ENCODE results near the gene C22orf15.

The C22orf15 gene

DNA sequence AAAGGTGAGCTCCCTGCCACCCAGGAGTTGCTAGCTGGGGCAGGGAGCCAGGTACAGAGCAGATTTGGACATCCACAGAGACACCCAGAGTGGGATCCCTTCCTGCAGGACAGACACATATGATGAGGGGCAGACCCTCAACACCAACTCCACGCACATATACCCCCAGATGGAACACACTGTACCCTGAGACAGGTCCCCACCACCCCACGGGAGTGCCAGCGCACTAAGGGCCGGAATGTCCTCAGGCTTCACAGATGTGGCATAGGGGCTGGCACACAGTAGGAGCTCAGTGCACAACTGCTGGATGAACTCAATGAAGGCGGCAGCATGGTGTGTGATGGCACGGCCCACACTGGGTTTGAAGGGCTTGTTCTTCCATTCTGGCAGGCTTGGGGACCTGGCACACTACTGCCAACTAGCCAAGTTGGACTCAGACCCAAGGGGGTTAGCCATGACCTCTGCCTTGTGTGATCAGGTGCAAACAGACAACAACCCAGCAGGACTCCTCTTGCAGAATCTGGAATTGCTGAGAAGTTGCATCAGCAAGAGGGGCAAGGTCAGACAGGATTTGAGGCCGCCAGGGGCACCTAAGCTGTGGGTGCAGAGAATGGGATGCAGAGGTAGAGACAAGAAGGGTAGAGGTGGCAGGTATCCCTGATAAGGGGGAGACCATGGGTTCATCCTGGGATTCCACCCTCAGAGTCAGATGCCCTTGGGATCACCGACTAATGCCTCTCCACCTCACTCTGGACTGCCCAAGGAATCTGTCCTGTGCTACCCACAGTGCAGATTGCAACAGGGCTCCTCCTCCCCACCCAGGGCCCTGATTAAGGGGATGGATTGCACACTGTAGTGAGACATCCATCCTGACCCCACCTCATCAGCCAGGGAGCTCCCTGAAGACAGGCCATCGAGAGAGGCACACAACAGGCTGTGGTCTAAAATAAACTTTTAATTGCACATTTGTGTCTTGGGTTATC lies 2.4 kb downstream of the C22orf15 start:
- H3K4me1 ChIP-seq (ENCODE audit: control insufficient read depth, low read depth, low read length) = peaks cover 14% of the 10 kb centered on the region
- no peak overlapping the region for H3K4me3 ChIP-seq (ENCODE audit: low read length)
- peaks cover 11% of the 10 kb centered on the region for H3K27me3 ChIP-seq (ENCODE audit: control insufficient read depth, insufficient read depth, low read length)
- H3K36me3 ChIP-seq (ENCODE audit: control insufficient read depth, low read depth, low read length) = peaks cover 6% of the 10 kb centered on the region
- H3K27ac ChIP-seq (ENCODE audit: low read length) = no peak overlapping the region
- no peaks in the 10 kb centered on the region for H3K9me3 ChIP-seq (ENCODE audit: control insufficient read depth, low read depth, low read length)
- H3K9ac ChIP-seq (ENCODE audit: low read length) = no peak overlapping the region

DNA sequence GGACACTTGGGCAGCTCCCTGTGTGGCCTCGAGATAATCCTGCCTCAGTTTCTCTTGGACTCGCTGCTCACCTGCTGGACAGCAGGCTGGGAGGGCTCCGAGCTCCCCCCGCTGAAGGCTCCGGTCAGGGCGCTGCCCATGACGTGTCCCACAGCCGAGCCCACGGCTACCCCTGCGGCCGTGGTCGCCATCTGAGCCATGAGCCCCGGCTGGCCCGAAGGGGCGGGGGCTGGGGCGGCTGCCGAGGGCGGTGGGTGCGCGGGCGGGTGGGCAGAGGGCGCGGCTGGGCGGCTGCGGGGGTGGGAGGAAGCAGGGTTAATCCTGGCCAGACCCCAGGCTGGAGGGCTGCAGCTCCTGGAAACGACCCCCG lies 4.5 kb downstream of the C22orf15 start:
- Histone ChIP-seq H3K4me3 (ENCODE audit: low read length) (peak overlapping the region; percentile 87), H3K4me1 (ENCODE audit: control insufficient read depth, low read depth, low read length) (peaks cover 14% of the 10 kb centered on the region), H3K9ac (ENCODE audit: low read length) (peak overlapping the region; percentile 71), H3K27ac (ENCODE audit: low read length) (peak overlapping the region; percentile 53), H3K36me3 (ENCODE audit: control insufficient read depth, low read depth, low read length) (peaks cover 6% of the 10 kb centered on the region), H3K27me3 (ENCODE audit: control insufficient read depth, insufficient read depth, low read length) (peaks cover 11% of the 10 kb centered on the region), H3K9me3 (ENCODE audit: control insufficient read depth, low read depth, low read length) (no peaks in the 10 kb centered on the region)

- H3K27me3 ChIP-seq (ENCODE audit: control insufficient read depth, insufficient read depth, low read length) = peaks cover 11% of the 10 kb centered on the region
Measured at GRCh38 chr22:23767673-23768548, 5.1 kb downstream of the C22orf15 start, which contains the start of gene CHCHD10. CHCHD10 (minus strand) TSS chr22:23767972; CDS start chr22:23767874, 98 bp downstream.

GRCh38 chr22:23769321-23769965 lies 6.7 kb downstream of the C22orf15 start:
- Histone ChIP-seq H3K9me3 (ENCODE audit: control insufficient read depth, low read depth, low read length) (no peaks in the 10 kb centered on the region), H3K36me3 (ENCODE audit: control insufficient read depth, low read depth, low read length) (peaks cover 6% of the 10 kb centered on the region), H3K4me3 (ENCODE audit: low read length) (no peak overlapping the region), H3K27me3 (ENCODE audit: control insufficient read depth, insufficient read depth, low read length) (peaks cover 27% of the 10 kb centered on the region), H3K27ac (ENCODE audit: low read length) (no peak overlapping the region), H3K4me1 (ENCODE audit: control insufficient read depth, low read depth, low read length) (peaks cover 7% of the 10 kb centered on the region), H3K9ac (ENCODE audit: low read length) (no peak overlapping the region)

More at GRCh38 chr22:23767673-23768548, 5.1 kb downstream of the C22orf15 start, which contains the start of gene CHCHD10:
- no peaks in the 10 kb centered on the region for H3K9me3 ChIP-seq (ENCODE audit: control insufficient read depth, low read depth, low read length)
- H3K27ac ChIP-seq (ENCODE audit: low read length) = peak within 1 kb of the TSS; percentile 53
- peak within 1 kb of the TSS; percentile 71 for H3K9ac ChIP-seq (ENCODE audit: low read length)
- H3K4me1 ChIP-seq (ENCODE audit: control insufficient read depth, low read depth, low read length) = peaks cover 9% of the 10 kb centered on the region
- peak within 1 kb of the TSS; percentile 87 for H3K4me3 ChIP-seq (ENCODE audit: low read length)
- peaks cover 6% of the 10 kb centered on the region for H3K36me3 ChIP-seq (ENCODE audit: control insufficient read depth, low read depth, low read length)

- Histone ChIP-seq H3K27me3 (ENCODE audit: control insufficient read depth, insufficient read depth, low read length) (peaks cover 28% of the 10 kb centered on the region), H3K36me3 (ENCODE audit: control insufficient read depth, low read depth, low read length) (no peaks in the 10 kb centered on the region), H3K27ac (ENCODE audit: low read length) (no peak overlapping the region), H3K9ac (ENCODE audit: low read length) (no peak overlapping the region), H3K4me3 (ENCODE audit: low read length) (peak overlapping the region; percentile 49), H3K9me3 (ENCODE audit: control insufficient read depth, low read depth, low read length) (no peaks in the 10 kb centered on the region), H3K4me1 (ENCODE audit: control insufficient read depth, low read depth, low read length) (peaks cover 3% of the 10 kb centered on the region)
Measured at GRCh38 chr22:23772315-23772648, 9.5 kb downstream of the C22orf15 start.

- Histone ChIP-seq H3K4me1 (ENCODE audit: control insufficient read depth, low read depth, low read length) (peaks cover 3% of the 10 kb centered on the region), H3K36me3 (ENCODE audit: control insufficient read depth, low read depth, low read length) (no peaks in the 10 kb centered on the region), H3K27ac (ENCODE audit: low read length) (no peak within 1 kb of the TSS), H3K27me3 (ENCODE audit: control insufficient read depth, insufficient read depth, low read length) (peaks cover 28% of the 10 kb centered on the region), H3K4me3 (ENCODE audit: low read length) (peak within 1 kb of the TSS; percentile 69), H3K9me3 (ENCODE audit: control insufficient read depth, low read depth, low read length) (no peaks in the 10 kb centered on the region), H3K9ac (ENCODE audit: low read length) (peak within 1 kb of the TSS; percentile 28)
Measured at GRCh38 chr22:23772649-23773473, 10.1 kb downstream of the C22orf15 start, which contains the start of gene MMP11. MMP11 (plus strand) TSS chr22:23772849; CDS start chr22:23772871, 22 bp downstream.

DNA sequence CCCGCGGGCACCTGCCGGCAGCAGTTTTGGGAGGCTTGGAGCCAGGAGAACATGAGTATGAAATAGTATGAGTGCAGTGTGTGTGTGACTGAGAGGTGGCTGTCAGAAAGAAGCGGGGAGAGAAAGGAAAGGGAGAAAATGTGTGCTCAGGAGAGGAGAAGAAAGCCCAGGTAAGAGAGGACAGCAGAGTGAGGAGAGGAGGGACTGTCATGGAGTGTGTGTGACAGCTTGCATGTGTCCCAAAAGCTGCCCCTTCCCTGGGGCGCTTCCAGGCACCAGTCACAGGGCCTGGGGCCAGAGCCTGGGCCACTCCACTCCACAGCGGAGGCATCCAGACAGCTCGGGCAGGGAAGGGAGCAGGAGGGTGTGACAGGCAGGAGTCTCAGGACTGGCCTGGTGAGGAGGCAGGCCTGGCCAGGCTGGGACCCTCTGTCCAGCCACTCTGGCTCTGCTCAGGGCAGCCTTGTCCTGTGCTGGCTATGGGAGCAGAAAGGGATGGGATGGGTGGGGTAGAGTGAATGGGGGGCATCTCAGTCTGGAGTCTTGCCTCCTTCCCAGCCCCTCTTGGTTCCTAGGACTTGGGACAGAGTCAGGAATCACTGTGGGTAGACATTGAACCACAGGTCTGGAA lies 10.8 kb downstream of the C22orf15 start:
- Histone ChIP-seq H3K4me1 (ENCODE audit: control insufficient read depth, low read depth, low read length) (peaks cover 3% of the 10 kb centered on the region), H3K27me3 (ENCODE audit: control insufficient read depth, insufficient read depth, low read length) (peaks cover 28% of the 10 kb centered on the region), H3K9me3 (ENCODE audit: control insufficient read depth, low read depth, low read length) (no peaks in the 10 kb centered on the region), H3K4me3 (ENCODE audit: low read length) (peak overlapping the region; percentile 69), H3K9ac (ENCODE audit: low read length) (no peak overlapping the region), H3K27ac (ENCODE audit: low read length) (no peak overlapping the region), H3K36me3 (ENCODE audit: control insufficient read depth, low read depth, low read length) (no peaks in the 10 kb centered on the region)

DNA sequence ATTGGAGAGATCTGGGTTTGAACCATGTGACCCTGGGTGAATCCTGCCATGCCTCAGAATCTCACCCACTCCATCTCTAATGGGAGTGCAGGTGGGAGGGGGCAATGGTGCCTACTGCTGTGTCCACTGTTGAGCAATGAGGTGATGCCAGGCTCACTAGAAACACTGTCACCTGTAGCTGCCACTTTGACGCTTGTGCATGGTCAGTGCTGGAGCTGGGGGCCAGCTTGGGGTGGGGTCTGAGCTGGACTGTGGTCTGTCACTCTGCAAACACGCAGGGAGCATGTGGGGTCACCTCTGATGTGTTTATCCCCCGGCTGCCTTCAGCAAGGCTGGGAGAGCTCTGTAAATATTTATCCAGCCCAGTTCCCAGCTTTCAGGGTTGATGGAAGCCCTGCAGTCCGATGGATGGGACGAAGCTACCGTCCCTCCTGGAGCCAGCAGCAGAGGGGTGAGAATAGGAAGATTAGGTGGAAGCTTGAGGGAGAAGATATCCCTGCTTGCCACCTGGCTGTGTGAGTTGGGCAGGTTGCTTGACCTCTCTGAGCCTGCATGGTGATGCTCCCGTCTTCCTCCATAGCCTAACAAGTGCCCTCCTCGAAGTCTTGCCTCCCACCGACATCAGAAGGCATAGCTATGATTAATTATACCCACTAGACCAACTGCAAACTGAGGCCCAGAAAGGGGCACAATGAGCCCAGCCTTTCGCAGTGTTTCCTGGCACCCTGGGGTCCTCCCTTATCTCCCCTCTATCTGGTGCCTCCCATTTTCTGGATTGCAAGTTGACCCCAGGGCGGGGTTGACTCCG lies 11.5 kb downstream of the C22orf15 start:
- peaks cover 23% of the 10 kb centered on the region for H3K27me3 ChIP-seq (ENCODE audit: control insufficient read depth, insufficient read depth, low read length)
- no peaks in the 10 kb centered on the region for H3K36me3 ChIP-seq (ENCODE audit: control insufficient read depth, low read depth, low read length)
- no peak overlapping the region for H3K9ac ChIP-seq (ENCODE audit: low read length)
- no peak overlapping the region for H3K27ac ChIP-seq (ENCODE audit: low read length)
- H3K9me3 ChIP-seq (ENCODE audit: control insufficient read depth, low read depth, low read length) = no peaks in the 10 kb centered on the region
- H3K4me3 ChIP-seq (ENCODE audit: low read length) = no peak overlapping the region
- peaks cover 3% of the 10 kb centered on the region for H3K4me1 ChIP-seq (ENCODE audit: control insufficient read depth, low read depth, low read length)

DNA sequence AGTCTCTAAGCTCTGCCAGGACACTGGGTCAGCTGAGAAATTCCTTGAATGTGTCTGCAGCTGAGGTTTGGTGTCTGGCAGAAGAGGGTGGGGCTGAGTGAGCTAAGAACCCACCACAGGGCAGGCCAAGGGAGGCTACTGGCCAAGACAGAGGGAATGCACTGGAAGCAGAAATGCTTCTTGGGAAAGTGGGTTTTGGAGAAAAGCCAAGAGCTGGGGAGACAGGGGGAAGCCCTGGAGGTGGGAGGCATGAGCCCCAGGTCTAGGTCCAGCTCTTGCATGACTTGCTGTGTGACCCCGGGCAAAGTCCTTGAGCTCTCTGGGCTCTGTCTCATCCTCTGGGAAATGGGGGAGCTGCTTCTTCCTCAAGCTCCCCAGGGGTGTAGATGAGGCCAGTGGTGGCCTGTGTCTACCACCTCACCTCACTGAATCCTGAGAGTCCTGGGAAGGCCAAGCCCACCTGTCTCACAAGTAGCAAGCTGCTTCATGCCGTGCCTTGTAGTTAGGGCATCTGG lies 12.2 kb downstream of the C22orf15 start:
- Histone ChIP-seq H3K4me3 (ENCODE audit: low read length) (no peak overlapping the region), H3K4me1 (ENCODE audit: control insufficient read depth, low read depth, low read length) (peaks cover 3% of the 10 kb centered on the region), H3K9me3 (ENCODE audit: control insufficient read depth, low read depth, low read length) (no peaks in the 10 kb centered on the region), H3K9ac (ENCODE audit: low read length) (no peak overlapping the region), H3K27ac (ENCODE audit: low read length) (no peak overlapping the region), H3K36me3 (ENCODE audit: control insufficient read depth, low read depth, low read length) (no peaks in the 10 kb centered on the region), H3K27me3 (ENCODE audit: control insufficient read depth, insufficient read depth, low read length) (peaks cover 17% of the 10 kb centered on the region)
